Lower leg skin (tissue), 3 donors: ENCODE data around the gene SLC9A9.

ENCODE experiments used
- POLR2A ChIP-seq, 2 donors: fragments of 450-650 bp; IDR thresholded peaks; one replicate each; pipeline ENCODE4 v1.6.1; 2016 to 2017; ENCODE audit warnings: antibody characterized with exemption in 2 of 2, mild to moderate bottlenecking in 1 of 2, moderate library complexity in 1 of 2
- TF ChIP-seq, protein P1 (sequence below), 3 donors: fragments of 450-650 bp; IDR thresholded peaks; one replicate each; pipeline ENCODE4 v1.5.1; 2016; ENCODE audit warnings: antibody characterized with exemption in 3 of 3, mild to moderate bottlenecking in 3 of 3, moderate library complexity in 2 of 3

DNA sequence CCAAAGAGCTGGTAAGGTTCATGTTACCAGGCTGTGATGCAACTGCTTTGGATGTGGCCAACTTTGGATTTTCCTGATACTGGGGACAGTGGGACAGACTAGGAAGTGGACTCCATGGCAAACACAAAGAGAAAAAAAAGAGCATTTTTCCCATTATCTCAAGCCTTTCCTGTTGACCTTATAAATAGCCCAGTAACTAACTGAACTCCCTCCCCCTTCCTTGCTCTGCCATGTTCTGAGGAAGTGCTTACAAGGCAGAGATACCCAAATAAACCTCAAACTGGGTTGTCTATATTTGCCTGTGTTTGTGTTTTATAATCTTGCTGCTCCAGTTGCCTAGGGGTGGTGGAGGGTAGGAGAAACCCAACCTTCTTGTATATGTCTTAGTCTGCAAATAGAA, 27.3 kb upstream of the SLC9A9 start:
- TF ChIP-seq, protein P1, sequence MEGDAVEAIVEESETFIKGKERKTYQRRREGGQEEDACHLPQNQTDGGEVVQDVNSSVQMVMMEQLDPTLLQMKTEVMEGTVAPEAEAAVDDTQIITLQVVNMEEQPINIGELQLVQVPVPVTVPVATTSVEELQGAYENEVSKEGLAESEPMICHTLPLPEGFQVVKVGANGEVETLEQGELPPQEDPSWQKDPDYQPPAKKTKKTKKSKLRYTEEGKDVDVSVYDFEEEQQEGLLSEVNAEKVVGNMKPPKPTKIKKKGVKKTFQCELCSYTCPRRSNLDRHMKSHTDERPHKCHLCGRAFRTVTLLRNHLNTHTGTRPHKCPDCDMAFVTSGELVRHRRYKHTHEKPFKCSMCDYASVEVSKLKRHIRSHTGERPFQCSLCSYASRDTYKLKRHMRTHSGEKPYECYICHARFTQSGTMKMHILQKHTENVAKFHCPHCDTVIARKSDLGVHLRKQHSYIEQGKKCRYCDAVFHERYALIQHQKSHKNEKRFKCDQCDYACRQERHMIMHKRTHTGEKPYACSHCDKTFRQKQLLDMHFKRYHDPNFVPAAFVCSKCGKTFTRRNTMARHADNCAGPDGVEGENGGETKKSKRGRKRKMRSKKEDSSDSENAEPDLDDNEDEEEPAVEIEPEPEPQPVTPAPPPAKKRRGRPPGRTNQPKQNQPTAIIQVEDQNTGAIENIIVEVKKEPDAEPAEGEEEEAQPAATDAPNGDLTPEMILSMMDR (IDR thresholded peaks at IDR 0.05): no peak
- TF ChIP-seq POLR2A (IDR thresholded peaks at IDR 0.05): no peak
